GM12892 (cell line): ENCODE data around the gene STXBP4.

Experiments used
- POLR2AphosphoS5 ChIP-seq: IDR thresholded peaks from 2 replicates; pipeline ENCODE4 v1.6.1; 2011; ENCODE audit warnings: low read depth, low read length, control low read depth
- TAF1 ChIP-seq: IDR thresholded peaks from 2 replicates; pipeline ENCODE4 v1.6.1; 2011; ENCODE audit warnings: low read depth, mild to moderate bottlenecking, control low read depth, low read length, borderline replicate concordance

DNA sequence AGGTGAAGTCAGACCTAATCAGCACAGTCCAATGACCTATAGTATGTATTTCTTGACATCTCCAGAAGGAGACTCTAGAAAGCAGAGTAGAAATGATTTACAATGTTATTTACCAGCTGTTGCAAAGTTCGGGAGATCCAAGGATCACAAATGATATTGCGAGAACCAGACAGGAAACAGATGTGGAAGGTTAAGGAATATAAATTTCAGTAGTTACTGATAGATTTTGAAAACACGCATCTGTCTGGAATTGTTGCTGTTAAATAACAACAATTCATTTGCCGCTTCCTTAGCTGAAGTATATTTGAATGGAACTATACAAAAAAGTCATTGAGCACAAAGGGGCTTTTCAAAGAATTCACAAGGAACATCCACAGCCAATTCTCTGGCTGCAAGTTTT, 72.0 kb downstream of the STXBP4 start:
- TF ChIP-seq POLR2AphosphoS5 (no peak), TAF1 (no peak)
